Measurements from ENCODE around the gene ZNF552. TPM values are rescaled to one million over a fixed set of nuclear protein-coding genes. Genes with fewer than 3 reads are reported as not detected.
A peak's percentile ranks its signal among the peaks of the same experiment; 100 is the strongest.

Gene ZNF552
- total RNA-seq, 1 experiment from 2014 or later, result 9.2 TPM

GRCh38 chr19:57820599-57820998 is 5.9 kb upstream of the ZNF552 start:
- WGBS (ENCODE audit: extremely low coverage, insufficient read length, low lambda C conversion rate), result no CpG with 5 or more reads among the region's 6 CpGs
- Histone ChIP-seq H2AK5ac (ENCODE audit: insufficient read length, low read length) (no peak overlapping the region), H3K9ac (ENCODE audit: extremely low read depth, insufficient read length, low read length) (peak overlapping the region; percentile 92), H2BK120ac (ENCODE audit: low read depth, low read length, poor library complexity, severe bottlenecking) (no peak overlapping the region), H3K18ac (ENCODE audit: insufficient read length, low read depth, low read length) (no peak overlapping the region), H2AFZ (ENCODE audit: low read length) (no peak overlapping the region), H3K23me2 (ENCODE audit: insufficient read length, low read depth, low read length, poor library complexity, severe bottlenecking) (peaks cover 7% of the 10 kb centered on the region), H3K23ac (ENCODE audit: insufficient read length, low read depth, low read length) (no peak overlapping the region), H2BK12ac (ENCODE audit: insufficient read length, low read depth, low read length) (no peak overlapping the region), H3K4me2 (ENCODE audit: insufficient read depth, insufficient read length, low read length) (peak overlapping the region; percentile 99), H3K14ac (ENCODE audit: insufficient read depth, low read length) (no peak overlapping the region; the same call in 1 of the 2 replicates), H3K56ac (ENCODE audit: insufficient read length, low read depth, low read length) (no peak overlapping the region), H3T11ph (ENCODE audit: low read length) (no peak overlapping the region), H3K27me3 (ENCODE audit: insufficient read depth, low read length) (no peaks in the 10 kb centered on the region), H3K79me2 (ENCODE audit: insufficient read depth, low read length) (peaks cover 36% of the 10 kb centered on the region), H4K5ac (ENCODE audit: insufficient read length, low read depth, low read length) (no peak overlapping the region), H2BK5ac (ENCODE audit: insufficient read length, low read length) (no peak overlapping the region), H2BK20ac (ENCODE audit: low read depth, low read length, poor library complexity, severe bottlenecking) (no peak overlapping the region), H3K79me1 (ENCODE audit: insufficient read depth, low read depth, low read length, poor library complexity, severe bottlenecking) (peaks cover 4% of the 10 kb centered on the region), H3K27ac (ENCODE audit: insufficient read length, low read depth, low read length) (no peak overlapping the region), H3K4me1 (ENCODE audit: insufficient read depth, low read length) (no peaks in the 10 kb centered on the region; the same call in 1 of the 2 replicates), H4K91ac (ENCODE audit: insufficient read length, low read depth, low read length) (no peak overlapping the region), H4K8ac (replicated peaks; ENCODE audit: insufficient read length, low read depth, low read length) (no peak overlapping the region), H2BK15ac (ENCODE audit: low read depth, low read length) (no peak overlapping the region), H3K4ac (ENCODE audit: low read depth, low read length) (no peak overlapping the region), H4K20me1 (ENCODE audit: control insufficient read depth, insufficient read depth, insufficient read length) (no peaks in the 10 kb centered on the region), H3K9me3 (ENCODE audit: control insufficient read depth, low read depth, low read length) (no peaks in the 10 kb centered on the region)
- no peak for TF ChIP-seq CTCF (conservative IDR thresholded peaks at IDR 0.05)
- Mint-ChIP-seq H3K27me3 (ENCODE audit: low read depth) (no peaks in the 10 kb centered on the region), H3K4me1 (peaks cover 44 to 45% of the 10 kb centered on the region in 2 experiments), H3K9me3 (0 out of 5 replicates have a peak, but pooled peaks cover 0 to 2% of the 10 kb centered on the region in 2 experiments), H3K4me3 (peak overlapping the region; percentile 96 to 98), H3K36me3 (ENCODE audit: insufficient read depth in 1 of 3, low read depth in 3 of 3) (peaks cover 5 to 50% (median 36%) of the 10 kb centered on the region in 3 experiments), H3K27ac (peak overlapping the region in 2 of 3 experiments; percentile 98 to 99; a peak in 3 of 7 replicates)
- no peak for DNase-seq

All from H9 (cell line).